BJ (cell line): ENCODE measurements around the gene FIBIN. TPM values are rescaled to one million over a fixed set of nuclear protein-coding genes. Genes with fewer than 3 reads are reported as not detected.

Experiments used
- CTCF ChIA-PET: fragments of 350-600 bp; formaldehyde crosslinking; extraction: SDS; loops from one replicate; lab custom pipeline; 2021; ENCODE audit warnings: antibody characterized with exemption, inconsistent platforms; lab: Yijun Ruan, JAX
- POLR2A ChIA-PET: fragments of 300-600 bp; sonication (Branson Sonifier 250); formaldehyde crosslinking; extraction: SDS; loops from one replicate; lab custom pipeline; 2021; ENCODE audit warnings: antibody characterized with exemption; lab: Charles Lee
- DNase-seq: peaks from one replicate; pipeline ENCODE4 v3.0.0-alpha.2; 2011; ENCODE audit warnings: low read depth
- H3K27me3 ChIP-seq: 2 replicates; pipeline ENCODE4 v1.6.0; 2011; ENCODE audit warnings: low read length; ENCODE audit not compliant: control insufficient read depth, insufficient read depth
- H3K36me3 ChIP-seq: 2 replicates; pipeline ENCODE4 v1.5.1; 2011; ENCODE audit warnings: low read length; ENCODE audit not compliant: control insufficient read depth, insufficient read depth
- H3K4me3 ChIP-seq: 2 replicates; pipeline ENCODE4 v1.5.1; 2011; ENCODE audit warnings: low read depth, mild to moderate bottlenecking, control low read depth, low read length
- CTCF ChIP-seq: IDR thresholded peaks from 2 replicates; pipeline ENCODE4 v1.5.1; 2011; ENCODE audit warnings: low read depth, mild to moderate bottlenecking, control low read depth, inconsistent platforms, low read length, moderate library complexity; ENCODE audit not compliant: insufficient read depth
- polyA minus RNA-seq: library from RNA; depleted of rRNA, polyadenylated mRNA; stranded (reverse); fragments of >200 nt; gene quantifications from 2 replicates; pipeline ENCODE4 v1.2.3, GENCODE V29; 2011; rRNA and poly(A)+ RNA removed
- polyA plus RNA-seq: library from polyadenylated mRNA; depleted of rRNA; stranded (reverse); fragments of >200 nt; gene quantifications from 2 replicates; pipeline ENCODE4 v1.2.3, GENCODE V29; 2011; rRNA removed

The FIBIN gene
- polyA plus RNA-seq: 24.7 and 29.0 TPM in 2 replicates
- 8.0 and 13.8 TPM in 2 replicates for polyA minus RNA-seq

DNA sequence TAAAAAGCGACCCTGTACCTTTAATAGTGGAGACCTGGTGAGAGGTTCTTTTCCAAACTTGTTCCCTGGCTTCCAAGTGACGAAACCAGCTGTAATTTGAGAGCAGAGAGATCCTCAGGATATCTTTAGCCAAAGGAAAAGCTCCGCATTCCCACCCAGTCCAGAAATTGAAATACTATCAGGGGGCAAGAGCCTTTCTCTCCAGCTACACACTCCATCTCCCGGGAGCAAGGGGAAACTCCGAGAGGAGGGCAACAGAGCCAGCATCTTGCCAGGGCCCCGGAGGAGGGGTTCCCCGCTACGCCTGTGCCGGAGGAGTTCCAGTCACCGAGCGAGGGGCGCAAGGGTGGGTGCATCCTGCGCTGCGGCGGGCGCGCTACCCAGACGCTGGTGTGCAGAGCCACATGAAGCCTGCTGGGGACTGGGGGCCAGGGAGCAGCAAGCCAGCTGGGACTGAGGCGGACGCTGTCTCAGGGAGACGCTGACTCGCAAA, at the start of gene FIBIN:
Gene FIBIN (plus strand): TSS at position 148 of the 493 bp plus-strand sequence. CDS start 415 bp downstream, outside the sequence.
- 0 out of 2 replicates have a peak, but pooled peaks have one; percentile 15 for TF ChIP-seq CTCF
- POLR2A ChIA-PET: interaction anchor here (0.6 kb wide), 1 partner anchor 64 kb away, joined by 3 read pairs; no protein-coding TSS in a partner anchor
- H3K4me3 ChIP-seq: peak within 1 kb of the TSS; percentile 75
- H3K27me3 ChIP-seq: no peaks in the 10 kb centered on the region
- CTCF ChIA-PET: interaction anchor here (0.8 to 0.9 kb wide), 3 partner anchors 29 to 240 kb away, joined by 3 to 4 read pairs (median 4); no protein-coding TSS in a partner anchor
- DNase-seq: no peak
- H3K36me3 ChIP-seq: no peaks in the 10 kb centered on the region

- no peak overlapping the region for H3K4me3 ChIP-seq
- DNase-seq: peak; percentile 81
- ChIA-PET CTCF (interaction anchor here (0.9 to 1.2 kb wide), 4 partner anchors 8 to 189 kb away, joined by 3 to 7 read pairs (median 3); no protein-coding TSS in a partner anchor), POLR2A (no interaction called here)
- TF ChIP-seq CTCF: no peak
- H3K27me3 ChIP-seq: 0 out of 2 replicates have a peak, but pooled peaks cover 1% of the 10 kb centered on the region
- H3K36me3 ChIP-seq: no peaks in the 10 kb centered on the region
Measured at GRCh38 chr11:26944866-26945664, 48.8 kb upstream of the FIBIN start.

GRCh38 chr11:26946257-26946716, 47.6 kb upstream of the FIBIN start:
- no peak for DNase-seq
- no peak for TF ChIP-seq CTCF
- CTCF ChIA-PET: interaction anchor here (1.0 to 1.2 kb wide), 2 partner anchors 10 to 140 kb away, joined by 3 read pairs; no protein-coding TSS in a partner anchor

GRCh38 chr11:26947379-26947844, 46.5 kb upstream of the FIBIN start:
- ChIA-PET POLR2A (interaction anchor here (0.8 to 0.9 kb wide), 2 partner anchors 17 to 117 kb away, joined by 3 to 4 read pairs; no protein-coding TSS in a partner anchor), CTCF (interaction anchor here (1.5 to 1.9 kb wide), 3 partner anchors 47 to 177 kb away, joined by 4 to 8 read pairs (median 8); no protein-coding TSS in a partner anchor)
- H3K27me3 ChIP-seq: no peaks in the 10 kb centered on the region
- H3K36me3 ChIP-seq: no peaks in the 10 kb centered on the region
- no peak overlapping the region for H3K4me3 ChIP-seq
- TF ChIP-seq CTCF: no peak
- peak; percentile 100 for DNase-seq

More at GRCh38 chr11:26946257-26946716, 47.6 kb upstream of the FIBIN start:
- H3K4me3 ChIP-seq: no peak overlapping the region
- POLR2A ChIA-PET: no interaction called here
- no peaks in the 10 kb centered on the region for H3K27me3 ChIP-seq
- H3K36me3 ChIP-seq: no peaks in the 10 kb centered on the region
